Smooth muscle cell (in vitro differentiated cells): ENCODE results near the gene COG3. TPM values are rescaled to one million over a fixed set of nuclear protein-coding genes. Genes with fewer than 3 reads are reported as not detected.

Experiments
- DNase-seq: peaks from one replicate; lab custom pipeline; 2025; ENCODE audit not compliant: unreplicated experiment; lab: John Stamatoyannopoulos, UW
- H2AFZ ChIP-seq: fragments of 200-600 bp; sonication (generic); 2 replicates; pipeline ENCODE4 v1.6.0; 2016; ENCODE audit warnings: antibody characterized with exemption, low read depth, mild to moderate bottlenecking
- H3F3A ChIP-seq: fragments of 200-600 bp; sonication (generic); 2 replicates; pipeline ENCODE4 v1.6.0; 2017; ENCODE audit warnings: antibody characterized with exemption, low read depth
- H3K27ac ChIP-seq: fragments of 200-600 bp; sonication (generic); 2 replicates; pipeline ENCODE4 v1.5.1; 2016; ENCODE audit warnings: low read depth, mild to moderate bottlenecking
- H3K27me3 ChIP-seq: fragments of 200-600 bp; sonication (generic); 2 replicates; pipeline ENCODE4 v1.6.1; 2016; ENCODE audit warnings: low read depth, mild to moderate bottlenecking
- H3K36me3 ChIP-seq: fragments of 200-600 bp; sonication (generic); 2 replicates; pipeline ENCODE4 v1.5.1; 2016; ENCODE audit warnings: low read depth
- H3K4me1 ChIP-seq: fragments of 200-600 bp; sonication (generic); 2 replicates; pipeline ENCODE4 v1.5.1; 2016; ENCODE audit warnings: low read depth
- H3K4me2 ChIP-seq: fragments of 200-600 bp; sonication (generic); 2 replicates; pipeline ENCODE4 v1.6.0; 2016; ENCODE audit warnings: mild to moderate bottlenecking
- H3K4me3 ChIP-seq: fragments of 200-600 bp; sonication (generic); 2 replicates; pipeline ENCODE4 v1.5.1; 2016; ENCODE audit warnings: mild to moderate bottlenecking
- H3K79me2 ChIP-seq: fragments of 200-600 bp; sonication (generic); 2 replicates; pipeline ENCODE4 v1.6.0; 2016; ENCODE audit warnings: low read depth, mild to moderate bottlenecking
- H3K9ac ChIP-seq: fragments of 200-600 bp; sonication (generic); 2 replicates; pipeline ENCODE4 v1.6.0; 2016; ENCODE audit warnings: low read depth
- H3K9me3 ChIP-seq: fragments of 200-600 bp; sonication (generic); replicated peaks from 2 replicates; pipeline ENCODE4 v1.5.1; 2016; ENCODE audit warnings: low read depth
- H4K20me1 ChIP-seq: fragments of 200-600 bp; sonication (generic); 2 replicates; pipeline ENCODE4 v1.6.0; 2016; ENCODE audit warnings: low read depth
- CTCF ChIP-seq: fragments of 200-600 bp; sonication (generic); IDR thresholded peaks from 2 replicates; pipeline ENCODE4 v1.5.1; 2017; ENCODE audit warnings: borderline replicate concordance, mild to moderate bottlenecking, antibody characterized with exemption; ENCODE audit not compliant: insufficient read depth, poor library complexity, severe bottlenecking
- WGBS: methylation state at CpG from one replicate; pipeline ENCODE4 v1.1.7; 2016; ENCODE audit warnings: low lambda C conversion rate; 5-methylcytosine and 5-hydroxymethylcytosine counted together
- polyA plus RNA-seq: library from polyadenylated mRNA; unstranded; fragments of >200 nt; fragmentation: Nextera tagmentation; extraction: Ambion mirVana; gene quantifications from 2 replicates; pipeline ENCODE4 v1.2.1, GENCODE V29; 2016
- total RNA-seq: library from RNA; depleted of rRNA; stranded (reverse); fragments of >200 nt; gene quantifications from 2 replicates; pipeline ENCODE4 v1.2.3, GENCODE V29; 2014

COG3 gene
- total and polyA plus RNA-seq, 2 experiments from 2014 or later, result 23.0 to 38.2 TPM

- Histone ChIP-seq H3K4me2 (no peak overlapping the region), H3K4me3 (no peak overlapping the region), H3F3A (no peaks in the 10 kb centered on the region), H3K4me1 (no peaks in the 10 kb centered on the region), H3K79me2 (no peaks in the 10 kb centered on the region), H3K9ac (no peak overlapping the region), H3K27ac (peak overlapping the region; percentile 7), H3K9me3 (no peaks in the 10 kb centered on the region), H4K20me1 (peaks cover 58% of the 10 kb centered on the region), H2AFZ (no peak overlapping the region), H3K27me3 (no peaks in the 10 kb centered on the region), H3K36me3 (peaks cover 22% of the 10 kb centered on the region)
- no peak for DNase-seq
- no peak for TF ChIP-seq CTCF
- 73% methylated on average over 4 of the region's 4 CpGs for WGBS
Observed at GRCh38 chr13:45521297-45521696, 56.6 kb downstream of the COG3 start.

GRCh38 chr13:45522571-45522970 lies 57.8 kb downstream of the COG3 start:
- no peak overlapping the region for H3K27ac ChIP-seq
- H3K9me3 ChIP-seq, result no peaks in the 10 kb centered on the region
- H3K27me3 ChIP-seq, result no peaks in the 10 kb centered on the region
- peaks cover 66% of the 10 kb centered on the region for H4K20me1 ChIP-seq
- no peaks in the 10 kb centered on the region for H3F3A ChIP-seq
- no peak for DNase-seq
- 94% methylated on average over 2 of the region's 2 CpGs for WGBS
- no peak overlapping the region for H2AFZ ChIP-seq
- H3K4me2 ChIP-seq, result no peak overlapping the region
- peaks cover 20% of the 10 kb centered on the region for H3K36me3 ChIP-seq
- peaks cover 5% of the 10 kb centered on the region for H3K4me1 ChIP-seq
- no peak for TF ChIP-seq CTCF
- H3K9ac ChIP-seq, result no peak overlapping the region
- H3K4me3 ChIP-seq, result no peak overlapping the region
- H3K79me2 ChIP-seq, result no peaks in the 10 kb centered on the region

GRCh38 chr13:45527699-45528462 lies 63.1 kb downstream of the COG3 start:
- no peak for DNase-seq
- 65% methylated on average over 6 of the region's 6 CpGs for WGBS
- Histone ChIP-seq H3K9me3 (no peaks in the 10 kb centered on the region), H3K4me2 (no peak overlapping the region), H3K79me2 (no peaks in the 10 kb centered on the region), H3K36me3 (peaks cover 21% of the 10 kb centered on the region), H3K9ac (no peak overlapping the region), H4K20me1 (peaks cover 70% of the 10 kb centered on the region), H3K27me3 (no peaks in the 10 kb centered on the region), H3K27ac (peak overlapping the region; percentile 10), H3K4me3 (no peak overlapping the region), H3F3A (no peaks in the 10 kb centered on the region), H2AFZ (no peak overlapping the region), H3K4me1 (peaks cover 7% of the 10 kb centered on the region)
- no peak for TF ChIP-seq CTCF

- H3K4me3 ChIP-seq, result no peak overlapping the region
- no peak overlapping the region for H2AFZ ChIP-seq
- H3K27ac ChIP-seq, result no peak overlapping the region
- no peak overlapping the region for H3K9ac ChIP-seq
- peaks cover 7% of the 10 kb centered on the region for H3K4me1 ChIP-seq
- no peaks in the 10 kb centered on the region for H3K79me2 ChIP-seq
- 96% methylated on average over 3 of the region's 3 CpGs for WGBS
- TF ChIP-seq CTCF, result no peak
- H3K36me3 ChIP-seq, result peaks cover 13% of the 10 kb centered on the region
- H3F3A ChIP-seq, result no peaks in the 10 kb centered on the region
- no peak overlapping the region for H3K4me2 ChIP-seq
- no peaks in the 10 kb centered on the region for H3K27me3 ChIP-seq
- H3K9me3 ChIP-seq, result no peaks in the 10 kb centered on the region
- peaks cover 66% of the 10 kb centered on the region for H4K20me1 ChIP-seq
- DNase-seq, result no peak
Observed at GRCh38 chr13:45529758-45530157, 65.0 kb downstream of the COG3 start.
